ENCODE measurements around the gene REV3L.
"Not testable (repeated sequence)": the region's sequence is repeated elsewhere in the genome, so short reads cannot be mapped to it uniquely, and the experiment has no call there.

DNA sequence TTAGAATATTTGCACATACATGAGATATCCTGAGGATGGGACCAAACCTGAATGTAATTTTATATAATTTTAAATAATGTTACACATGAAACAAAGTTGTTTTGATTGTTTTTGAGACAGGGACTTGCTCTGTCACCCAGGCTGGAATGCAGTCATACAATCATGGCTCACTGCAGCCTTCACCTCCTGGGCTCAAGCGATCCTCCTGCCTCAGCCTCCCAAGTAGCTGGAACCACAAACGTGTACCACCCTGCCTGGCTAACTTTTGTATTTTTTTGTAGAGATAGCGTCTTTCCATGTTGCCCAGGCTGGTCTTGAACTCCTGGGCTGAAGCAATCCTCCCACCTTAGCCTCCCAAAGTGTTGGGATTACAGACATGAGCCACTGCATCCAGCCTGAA, 7.0 kb downstream of the REV3L start:
- not testable (repeated sequence) for TF ChIP-seq EZH2 (IDR thresholded peaks at IDR 0.05); POLR2AphosphoS5 (IDR thresholded peaks at IDR 0.05; ENCODE audit: borderline replicate concordance, low read depth, low read length); FOXP2 (optimal IDR thresholded peaks at IDR 0.05; ENCODE audit: control extremely low read depth, extremely low read length, insufficient read depth)

All from SK-N-MC (cell line).